HL-60 (cell line): Measurements from ENCODE around the gene BRD3OS.

Source experiments
- DNase-seq, 2 experiments: peaks; one replicate each; pipeline ENCODE4 v3.0.0-alpha.2; 2010 to 2020; ENCODE audit warnings: low read depth in 1 of 2, low spot score in 1 of 2
- H3K27ac ChIP-seq: fragments of 250-450 bp; sonication (Bioruptor Pico); replicated peaks from 2 replicates; pipeline ENCODE4 v1.5.1; 2020; ENCODE audit warnings: mild to moderate bottlenecking, moderate library complexity
- H3K27me3 ChIP-seq: fragments of 250-450 bp; sonication (Bioruptor Pico); 2 replicates; pipeline ENCODE4 v1.5.1; 2021; ENCODE audit warnings: mild to moderate bottlenecking, moderate library complexity; ENCODE audit not compliant: insufficient read depth, poor library complexity, severe bottlenecking
- H3K4me3 ChIP-seq: replicated peaks from 2 replicates; pipeline ENCODE4 v1.5.1; 2011; ENCODE audit warnings: mild to moderate bottlenecking, control low read depth, low read length; ENCODE audit not compliant: insufficient read depth
- CTCF ChIP-seq: IDR thresholded peaks from one replicate; pipeline ENCODE4 v1.5.1; 2011; ENCODE audit warnings: low read length, control low read depth, inconsistent platforms; ENCODE audit not compliant: insufficient read depth
- GABPA ChIP-seq: IDR thresholded peaks from 2 replicates; pipeline ENCODE4 v1.6.1; 2012; ENCODE audit warnings: low read depth
- POLR2AphosphoS5 ChIP-seq: IDR thresholded peaks from 2 replicates; pipeline ENCODE4 v1.6.1; 2012; ENCODE audit warnings: low read depth
- REST ChIP-seq: IDR thresholded peaks from 2 replicates; pipeline ENCODE4 v1.6.1; 2012; ENCODE audit warnings: low read depth; ENCODE audit not compliant: insufficient replicate concordance
- SPI1 ChIP-seq: IDR thresholded peaks from 2 replicates; pipeline ENCODE4 v1.6.1; 2012; ENCODE audit warnings: low read depth, mild to moderate bottlenecking, borderline replicate concordance
- long read RNA-seq: library from polyadenylated mRNA; unstranded; transcript quantifications from one replicate; pipeline ENCODE4 v2.0.0, GENCODE V29; 2020

BRD3OS gene
- long read RNA-seq, full-length matches to known transcripts: 86 of 99 reads
- long read RNA-seq, partial matches to known transcripts: 6 of 99 reads
- long read RNA-seq, other reads (novel, unspliced or antisense): 7 of 99 reads

- DNase-seq: peak; percentile 93 to 94
Observed at GRCh38 chr9:134024828-134025605, at the start of gene BRD3OS. BRD3OS (plus strand) TSS chr9:134025481; CDS start chr9:134026748, 1,267 bp downstream.

GRCh38 chr9:133975511-133975910, 49.8 kb upstream of the BRD3OS start:
- Histone ChIP-seq H3K27me3 (no peaks in the 10 kb centered on the region), H3K4me3 (no peak overlapping the region), H3K27ac (no peak overlapping the region)
- TF ChIP-seq SPI1: no peak
- no peak for DNase-seq

More at GRCh38 chr9:134024828-134025605, at the start of gene BRD3OS:
- Histone ChIP-seq H3K27me3 (no peaks in the 10 kb centered on the region), H3K27ac (no peak within 1 kb of the TSS), H3K4me3 (peak within 1 kb of the TSS; percentile 70)
- no peak for TF ChIP-seq CTCF
- peak; percentile 26; the same call in 1 of the 2 replicates for TF ChIP-seq SPI1

GRCh38 chr9:133976191-133976861, 49.0 kb upstream of the BRD3OS start:
- Histone ChIP-seq H3K27me3 (no peaks in the 10 kb centered on the region), H3K4me3 (no peak overlapping the region), H3K27ac (no peak overlapping the region)
- DNase-seq: no peak
- TF ChIP-seq REST (no peak), CTCF (no peak), POLR2AphosphoS5 (no peak), SPI1 (no peak), GABPA (no peak)

- no peak for DNase-seq
- Histone ChIP-seq H3K27me3 (no peaks in the 10 kb centered on the region), H3K27ac (no peak overlapping the region), H3K4me3 (no peak overlapping the region)
- no peak for TF ChIP-seq SPI1
- no peak for TF ChIP-seq REST
- TF ChIP-seq GABPA: no peak
- TF ChIP-seq POLR2AphosphoS5: no peak
- no peak for TF ChIP-seq CTCF
Observed at GRCh38 chr9:133976887-133977286, 48.4 kb upstream of the BRD3OS start.
